ENCODE results near the gene SMIM26.
A peak's percentile ranks its signal among the peaks of the same experiment; 100 is the strongest.
"Not testable (repeated sequence)": the region's sequence is repeated elsewhere in the genome, so short reads cannot be mapped to it uniquely, and the experiment has no call there.

Gene SMIM26, protein sequence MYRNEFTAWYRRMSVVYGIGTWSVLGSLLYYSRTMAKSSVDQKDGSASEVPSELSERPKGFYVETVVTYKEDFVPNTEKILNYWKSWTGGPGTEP

GRCh38 chr20:18566892-18567738 lies at the start of gene SMIM26:
TSS of gene SMIM26 (plus strand) at chr20:18567432. CDS start at chr20:18567479, 47 bp downstream.
- peak; percentile 45 for DNase-seq (ENCODE audit: low read depth)

DNA sequence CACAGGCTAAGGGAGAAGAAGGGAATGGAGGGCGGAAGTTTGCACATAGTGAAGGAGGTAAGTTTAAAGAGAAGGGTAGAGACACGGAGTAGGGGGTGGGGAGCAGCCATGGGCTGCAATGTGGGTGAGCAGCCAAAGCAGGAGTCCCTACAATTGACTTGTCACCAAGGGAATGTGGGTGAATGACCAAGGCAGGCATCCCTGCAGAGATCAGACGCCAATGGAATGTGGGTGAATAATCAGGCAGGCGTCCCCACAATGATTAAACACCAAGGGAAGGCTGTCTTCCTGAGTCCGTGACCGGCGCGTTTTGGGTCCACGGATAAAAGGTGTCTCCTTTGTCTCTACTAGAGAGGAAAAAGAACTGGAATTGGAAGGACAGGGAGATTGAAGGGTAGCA lies 45.2 kb upstream of the SMIM26 start:
- DNase-seq (ENCODE audit: low read depth): not testable (repeated sequence)

DNA sequence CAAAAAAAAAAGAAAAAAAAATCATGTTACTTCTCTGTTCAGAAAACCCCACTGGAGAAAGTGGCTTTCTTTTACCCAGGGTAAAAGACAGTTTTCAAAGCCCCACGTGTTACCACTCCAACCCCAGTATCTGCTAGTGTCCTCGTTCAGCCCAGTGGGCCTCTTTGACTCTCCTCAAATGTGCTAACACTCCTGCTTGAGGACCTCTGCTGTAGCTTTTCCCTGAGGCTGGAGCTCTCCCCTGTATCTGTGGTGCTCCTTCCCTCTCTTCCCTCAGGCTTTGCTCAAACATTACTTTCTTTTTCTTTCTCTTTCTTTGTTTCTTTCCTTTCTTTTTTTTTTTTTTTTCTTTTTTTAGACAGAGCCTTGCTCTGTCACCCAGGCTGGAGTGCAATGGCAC lies 44.2 kb upstream of the SMIM26 start:
- no peak for DNase-seq (ENCODE audit: low read depth)

DNA sequence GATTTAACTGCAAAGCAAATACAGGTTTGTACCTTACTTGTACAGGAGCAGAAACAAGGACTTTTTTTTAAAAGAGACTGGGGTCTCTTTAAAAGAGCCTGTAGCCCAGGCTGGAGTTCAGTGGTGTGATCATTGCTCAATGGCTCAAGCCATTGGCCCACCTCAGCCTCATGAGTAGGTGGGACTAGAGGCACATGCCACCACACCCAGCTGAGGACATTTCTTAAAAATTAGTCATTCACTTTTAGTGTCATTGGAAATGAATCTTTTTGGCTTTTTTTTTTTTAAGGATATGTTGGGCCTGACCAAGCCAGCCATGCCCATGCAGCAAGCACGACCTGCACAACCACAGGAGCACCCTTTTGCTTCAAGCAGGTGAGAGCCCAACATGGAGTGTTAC lies 42.6 kb upstream of the SMIM26 start:
- DNase-seq (ENCODE audit: low read depth): peak; percentile 36

DNA sequence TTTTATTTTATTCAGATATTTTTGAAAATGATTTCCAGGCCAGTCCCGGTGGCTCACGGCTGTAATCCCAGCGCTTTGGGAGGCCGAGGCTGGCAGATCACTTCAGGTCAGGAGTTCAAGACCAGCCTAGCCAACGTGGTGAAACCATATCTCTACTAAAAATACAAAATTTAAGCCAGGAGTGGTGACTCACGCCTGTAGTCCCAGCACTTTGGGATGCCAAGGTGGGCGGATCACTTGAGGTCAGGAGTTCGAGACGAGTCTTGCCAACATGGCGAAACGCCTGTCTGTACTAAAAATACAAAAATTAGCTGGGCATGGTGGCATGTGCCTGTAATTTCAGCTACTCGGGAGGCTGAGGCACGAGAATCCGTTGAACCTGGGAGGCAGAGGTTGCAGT lies 40.5 kb upstream of the SMIM26 start:
- not testable (repeated sequence) for DNase-seq (ENCODE audit: low read depth)

GRCh38 chr20:18527339-18527738 lies 39.9 kb upstream of the SMIM26 start:
- DNase-seq (ENCODE audit: low read depth): no peak

GRCh38 chr20:18527836-18528235 lies 39.4 kb upstream of the SMIM26 start:
- DNase-seq (ENCODE audit: low read depth): peak; percentile 20

- DNase-seq (ENCODE audit: low read depth): no peak
These were observed 38.2 kb upstream of the SMIM26 start for GRCh38 chr20:18529041-18529440.

DNA sequence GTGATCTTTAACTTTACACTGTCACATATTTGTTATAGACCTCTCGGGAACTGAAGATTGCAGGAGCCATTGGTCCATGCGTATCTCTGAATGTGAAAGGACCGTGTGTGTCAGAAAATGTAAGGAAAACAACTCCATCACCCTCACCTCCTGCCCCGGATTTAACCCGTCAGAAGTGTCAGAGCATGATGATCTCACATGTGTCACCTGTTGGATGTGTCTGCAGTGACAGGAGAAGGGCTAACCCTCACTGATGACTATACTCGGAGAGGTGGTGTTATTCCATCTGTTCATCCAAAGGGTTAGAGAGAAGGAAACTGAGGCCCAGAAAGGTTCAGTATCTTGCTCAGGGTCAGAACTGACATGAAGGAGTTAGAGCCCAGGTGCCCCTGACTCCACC lies 34.6 kb upstream of the SMIM26 start:
- DNase-seq (ENCODE audit: low read depth): no peak

DNA sequence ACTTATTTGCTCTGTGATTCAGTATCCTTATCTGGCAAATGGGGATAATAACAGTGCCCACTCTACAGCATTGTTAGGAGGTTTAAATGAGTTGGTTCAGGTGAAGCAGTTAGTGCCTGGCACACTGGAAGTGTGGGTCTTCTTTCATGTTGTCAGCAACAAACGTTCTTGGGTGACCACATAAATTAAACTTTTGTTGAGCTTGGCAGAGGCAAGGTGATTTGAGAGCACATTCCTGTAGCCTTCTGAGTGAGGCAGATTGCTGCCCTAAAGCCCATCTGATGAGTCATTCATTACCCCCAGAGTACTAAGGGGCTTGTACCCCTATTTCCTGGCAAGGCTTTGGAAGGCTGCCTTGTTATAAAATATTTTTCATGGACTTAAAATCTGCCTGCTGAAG lies 33.7 kb upstream of the SMIM26 start:
- DNase-seq (ENCODE audit: low read depth): no peak

DNA sequence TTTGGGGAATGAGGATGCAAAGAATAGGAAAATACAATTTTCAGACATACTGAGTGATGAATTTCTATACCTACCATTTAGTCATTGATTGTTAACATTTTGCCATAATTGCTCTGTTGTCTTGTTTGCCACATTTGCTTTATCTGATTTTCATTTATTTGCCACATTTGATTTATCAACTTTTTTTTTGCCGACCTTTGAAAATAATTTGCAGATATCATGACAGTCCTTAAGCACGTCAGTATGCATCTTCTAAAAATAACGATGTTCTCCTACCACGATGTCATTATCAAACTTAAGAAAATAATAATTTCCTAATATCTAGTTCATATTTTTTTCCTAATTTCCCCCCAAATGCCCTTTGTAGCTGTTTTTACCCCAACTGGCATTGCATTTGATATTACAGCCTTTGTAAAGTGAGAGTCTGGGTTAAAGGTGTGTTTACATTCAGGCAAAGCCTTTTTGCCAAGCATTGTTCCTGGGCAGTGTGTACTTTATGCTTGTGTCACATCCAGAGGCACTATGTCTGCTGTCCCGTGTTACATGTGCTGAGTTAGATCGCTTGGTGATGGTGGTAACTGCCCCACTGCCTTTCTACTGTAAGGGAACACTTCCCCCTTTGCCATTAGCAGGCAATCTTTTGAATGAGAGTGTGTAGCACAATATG lies 33.1 kb upstream of the SMIM26 start:
- DNase-seq (ENCODE audit: low read depth): no peak

GRCh38 chr20:18537651-18538050 lies 29.6 kb upstream of the SMIM26 start:
- DNase-seq (ENCODE audit: low read depth): no peak

- DNase-seq (ENCODE audit: low read depth): no peak
These were observed 25.5 kb upstream of the SMIM26 start for GRCh38 chr20:18541741-18542140.

GRCh38 chr20:18543216-18543615 lies 24.0 kb upstream of the SMIM26 start:
- no peak for DNase-seq (ENCODE audit: low read depth)

DNA sequence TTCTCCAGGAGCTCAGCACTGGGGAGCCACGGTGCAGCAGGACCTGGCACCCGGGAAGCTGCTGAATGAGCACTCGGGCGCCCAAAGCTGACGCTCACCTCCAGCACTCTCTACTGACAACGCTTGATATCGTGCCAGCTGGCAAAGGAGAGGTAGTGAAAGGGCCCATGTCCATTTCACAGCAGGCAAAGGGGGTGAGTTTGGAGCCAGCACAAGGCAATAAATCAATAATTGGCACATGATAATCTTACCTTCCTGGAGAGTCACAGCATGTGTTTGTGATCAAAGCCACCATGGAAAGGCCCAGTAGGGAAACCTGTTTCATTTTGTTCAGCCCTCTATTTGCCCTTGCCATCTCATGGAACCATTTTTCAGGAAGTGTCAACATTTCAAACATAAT lies 23.3 kb upstream of the SMIM26 start:
- no peak for DNase-seq (ENCODE audit: low read depth)

- no peak for DNase-seq (ENCODE audit: low read depth)
These were observed 21.7 kb upstream of the SMIM26 start for GRCh38 chr20:18545566-18545965.

GRCh38 chr20:18548465-18548864 lies 18.8 kb upstream of the SMIM26 start:
- DNase-seq (ENCODE audit: low read depth): no peak

DNA sequence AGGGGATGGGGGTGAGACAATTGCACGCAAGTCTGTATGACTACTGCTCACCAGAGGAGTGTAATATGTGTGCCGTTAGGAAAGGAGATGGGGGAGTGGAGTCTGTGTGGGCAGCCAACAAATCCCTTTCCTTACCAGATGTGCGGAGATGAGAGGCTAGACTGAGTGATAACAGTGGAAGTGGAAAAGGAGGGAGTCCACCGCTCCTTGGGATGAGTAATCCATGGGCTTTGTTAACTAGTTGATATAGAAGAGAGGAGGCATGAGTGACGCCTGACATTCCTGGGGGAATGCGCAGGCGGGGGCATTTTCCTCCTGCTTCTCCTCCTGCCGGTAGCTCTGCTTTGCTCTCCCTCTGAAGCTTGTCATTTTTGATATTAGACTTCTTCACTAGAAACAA lies 13.5 kb upstream of the SMIM26 start:
- no peak for DNase-seq (ENCODE audit: low read depth)

- peak; percentile 12 for DNase-seq (ENCODE audit: low read depth)
These were observed 483 bp downstream of the SMIM26 start for GRCh38 chr20:18567739-18568091.

- DNase-seq (ENCODE audit: low read depth): no peak
These were observed 3.8 kb downstream of the SMIM26 start for GRCh38 chr20:18571009-18571408.

GRCh38 chr20:18571578-18571977 lies 4.3 kb downstream of the SMIM26 start:
- DNase-seq (ENCODE audit: low read depth): no peak

DNA sequence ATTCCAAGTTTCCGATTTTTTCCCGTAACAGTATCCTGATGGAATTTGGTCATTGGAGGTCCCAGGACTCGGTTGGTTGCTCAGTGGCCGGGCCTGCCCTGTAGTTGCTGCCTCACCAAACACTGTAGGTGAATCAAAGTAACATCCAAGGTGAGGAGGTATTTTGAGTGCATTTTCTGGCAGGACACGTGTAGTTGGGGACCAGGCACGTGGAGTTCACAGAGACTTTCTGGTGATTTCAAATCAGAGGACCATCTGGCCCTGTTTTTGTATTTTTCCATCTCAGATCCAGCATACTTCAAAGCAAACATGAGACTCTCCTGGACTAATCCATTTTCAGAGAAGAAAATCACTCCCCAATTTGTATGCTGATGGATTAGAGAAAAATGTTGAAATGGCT lies 10.7 kb downstream of the SMIM26 start:
- DNase-seq (ENCODE audit: low read depth): no peak

DNA sequence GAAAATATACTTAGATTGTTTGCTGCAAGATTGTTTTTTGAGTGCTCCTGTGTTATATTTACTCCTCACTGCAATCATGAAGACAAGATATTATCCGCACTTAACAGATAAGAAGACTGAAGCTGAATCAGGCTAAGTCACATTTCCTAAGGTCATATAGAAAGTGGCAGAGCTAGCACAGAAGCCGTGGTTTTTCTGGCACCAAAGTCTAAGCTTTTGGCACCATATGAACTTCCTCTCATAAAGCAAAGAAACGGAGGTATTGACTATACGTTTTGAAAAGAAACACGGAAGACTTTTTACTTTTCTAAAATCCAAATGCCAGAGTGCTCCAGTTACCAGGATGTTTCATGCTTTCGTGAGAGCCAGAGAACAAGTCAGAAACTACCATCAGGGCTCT lies 11.3 kb downstream of the SMIM26 start:
- no peak for DNase-seq (ENCODE audit: low read depth)
